Erythroblast (primary cell): Measurements from ENCODE around the gene ACER2.
A peak's percentile ranks its signal among the peaks of the same experiment; 100 is the strongest.

Experiments used
- GATA1 ChIP-seq: IDR thresholded peaks from 2 replicates; pipeline ENCODE4 v1.6.1; 2011; ENCODE audit warnings: low read depth, mild to moderate bottlenecking, control low read depth, low read length, moderate library complexity
- POLR2A ChIP-seq: IDR thresholded peaks from 2 replicates; pipeline ENCODE4 v1.6.1; 2011; ENCODE audit warnings: mild to moderate bottlenecking, low read length

GRCh38 chr9:19408693-19409400 lies at the start of gene ACER2:
- TF ChIP-seq POLR2A (peak; percentile 80), GATA1 (no peak)
